Esophagus muscularis mucosa (tissue), 3 donors: Measurements from ENCODE around the gene QKI.

Source experiments
- CTCF ChIP-seq, 3 experiments: fragments of 200-600 bp in 2 of 3; fragments of 450-650 bp in 1 of 3; sonication (generic) in 2 of 3; IDR thresholded peaks; one replicate each; pipeline ENCODE4 v1.5.1; 2017 to 2019; ENCODE audit warnings: antibody characterized with exemption in 3 of 3, mild to moderate bottlenecking in 2 of 3, moderate library complexity in 1 of 3
- POLR2A ChIP-seq: fragments of 450-650 bp; IDR thresholded peaks from one replicate; pipeline ENCODE4 v1.6.1; 2017; ENCODE audit warnings: antibody characterized with exemption, moderate library complexity, mild to moderate bottlenecking, low read depth

GRCh38 chr6:163600781-163601180 is 186.3 kb downstream of the QKI start:
- no peak for TF ChIP-seq CTCF (IDR thresholded peaks at IDR 0.05)
- TF ChIP-seq POLR2A = no peak
